GM13977 (cell line): ENCODE measurements around the gene NADSYN1.

Source experiments
- DNase-seq: peaks from one replicate; pipeline ENCODE4 v3.0.0; 2012; ENCODE audit warnings: low spot score
- in situ Hi-C: fragments of 300-500 bp; cut with MboI; formaldehyde crosslinking; loops from one replicate; pipeline ENCODE4 v1.12.0; 2022; ENCODE audit warnings: low sequenced_read_pairs, low pct_unique_long_range_greater_than_20kb, mixed read lengths, inconsistent platforms; ENCODE audit not compliant: unreplicated experiment
- TF ChIP-seq, protein P1 (sequence below): IDR thresholded peaks from 2 replicates; pipeline ENCODE4 v1.5.1; 2012; ENCODE audit warnings: mild to moderate bottlenecking, control low read depth; ENCODE audit not compliant: insufficient read depth; ENCODE audit errors: extremely low read depth, missing control alignments

The NADSYN1 gene

DNA sequence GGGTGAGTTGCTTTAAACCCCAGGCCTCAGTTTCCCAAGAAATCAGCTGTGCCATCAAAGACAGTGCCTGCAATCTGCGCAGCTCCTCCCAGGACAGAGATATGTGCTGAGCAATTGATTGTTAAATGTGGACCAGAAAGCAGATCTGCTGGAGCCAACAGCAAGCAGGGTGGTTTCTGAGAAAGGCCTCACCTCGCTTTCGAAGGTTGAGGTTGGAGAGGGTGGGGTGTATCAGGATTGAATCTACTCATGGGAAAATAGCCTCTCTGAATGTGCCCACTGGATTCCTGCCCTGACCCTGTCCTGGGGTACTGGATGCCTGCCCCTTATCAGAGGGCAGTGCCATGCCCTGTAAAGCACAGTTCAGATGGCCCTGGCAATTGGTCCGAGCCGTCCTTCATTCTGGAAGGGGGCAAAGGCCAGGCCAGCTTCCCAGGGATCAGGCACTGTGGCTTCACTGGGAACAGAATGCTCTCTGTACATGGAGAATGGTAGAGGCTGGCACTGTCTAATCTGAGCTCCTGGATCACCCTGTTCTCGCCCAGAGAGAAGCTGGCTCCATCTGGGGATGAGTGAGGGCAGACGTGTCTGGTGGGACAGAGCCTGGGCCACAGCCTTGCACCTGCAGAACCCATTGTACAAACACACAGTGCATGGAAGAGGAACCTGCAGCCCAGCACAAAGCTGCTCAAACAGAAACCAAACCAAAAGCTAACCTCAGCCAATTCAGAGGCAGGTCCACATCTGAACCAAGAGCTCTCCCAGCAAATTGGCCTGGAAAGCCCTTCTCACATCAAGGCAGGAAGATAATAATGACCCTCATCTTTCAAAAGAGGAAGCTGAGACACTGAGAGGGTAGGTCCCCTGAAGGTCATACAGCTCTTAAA, 20.0 kb upstream of the NADSYN1 start:
- TF ChIP-seq, protein P1, sequence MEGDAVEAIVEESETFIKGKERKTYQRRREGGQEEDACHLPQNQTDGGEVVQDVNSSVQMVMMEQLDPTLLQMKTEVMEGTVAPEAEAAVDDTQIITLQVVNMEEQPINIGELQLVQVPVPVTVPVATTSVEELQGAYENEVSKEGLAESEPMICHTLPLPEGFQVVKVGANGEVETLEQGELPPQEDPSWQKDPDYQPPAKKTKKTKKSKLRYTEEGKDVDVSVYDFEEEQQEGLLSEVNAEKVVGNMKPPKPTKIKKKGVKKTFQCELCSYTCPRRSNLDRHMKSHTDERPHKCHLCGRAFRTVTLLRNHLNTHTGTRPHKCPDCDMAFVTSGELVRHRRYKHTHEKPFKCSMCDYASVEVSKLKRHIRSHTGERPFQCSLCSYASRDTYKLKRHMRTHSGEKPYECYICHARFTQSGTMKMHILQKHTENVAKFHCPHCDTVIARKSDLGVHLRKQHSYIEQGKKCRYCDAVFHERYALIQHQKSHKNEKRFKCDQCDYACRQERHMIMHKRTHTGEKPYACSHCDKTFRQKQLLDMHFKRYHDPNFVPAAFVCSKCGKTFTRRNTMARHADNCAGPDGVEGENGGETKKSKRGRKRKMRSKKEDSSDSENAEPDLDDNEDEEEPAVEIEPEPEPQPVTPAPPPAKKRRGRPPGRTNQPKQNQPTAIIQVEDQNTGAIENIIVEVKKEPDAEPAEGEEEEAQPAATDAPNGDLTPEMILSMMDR: no peak
- DNase-seq: no peak
- in situ Hi-C loops: no loop called here

DNA sequence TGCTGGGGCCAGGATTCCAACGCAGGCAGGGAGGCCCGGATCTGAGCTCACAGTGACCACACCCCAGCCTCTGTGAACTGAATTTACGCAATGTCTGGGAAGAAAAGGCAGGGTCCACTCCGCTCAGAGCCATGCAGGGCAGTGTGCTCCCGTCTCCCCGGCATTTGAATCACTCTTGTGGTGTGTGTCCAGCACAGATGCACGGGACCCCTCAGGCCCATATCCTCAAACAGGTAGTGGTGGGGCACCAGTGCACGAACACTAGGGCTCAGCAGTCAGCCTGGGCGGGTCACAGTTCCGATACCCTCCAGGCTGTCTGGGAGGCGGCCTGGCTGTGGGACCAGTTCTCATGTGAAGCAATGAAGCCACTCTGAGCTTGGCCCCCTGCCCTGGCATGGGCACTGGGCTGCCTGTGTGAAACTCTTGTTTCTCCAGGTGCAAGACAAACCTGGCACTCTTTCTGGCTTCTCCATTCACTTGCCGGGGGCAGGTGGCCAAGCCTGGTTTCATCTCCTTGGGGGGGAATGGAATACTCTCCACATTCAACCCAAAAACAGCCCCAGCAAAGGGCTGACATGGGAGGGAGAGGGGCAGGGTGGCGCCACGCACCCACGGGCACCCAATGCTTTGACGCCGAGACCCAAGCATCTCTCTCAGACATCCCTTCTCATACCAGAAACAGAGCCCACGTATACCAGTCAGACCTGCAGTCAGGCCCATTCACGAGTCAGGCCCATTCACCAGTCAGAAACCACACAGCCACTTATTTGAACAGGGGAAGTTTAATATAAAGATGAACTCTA, 19.2 kb upstream of the NADSYN1 start:
- no peak for DNase-seq
- in situ Hi-C loops: no loop called here
- TF ChIP-seq, protein P1: no peak

DNA sequence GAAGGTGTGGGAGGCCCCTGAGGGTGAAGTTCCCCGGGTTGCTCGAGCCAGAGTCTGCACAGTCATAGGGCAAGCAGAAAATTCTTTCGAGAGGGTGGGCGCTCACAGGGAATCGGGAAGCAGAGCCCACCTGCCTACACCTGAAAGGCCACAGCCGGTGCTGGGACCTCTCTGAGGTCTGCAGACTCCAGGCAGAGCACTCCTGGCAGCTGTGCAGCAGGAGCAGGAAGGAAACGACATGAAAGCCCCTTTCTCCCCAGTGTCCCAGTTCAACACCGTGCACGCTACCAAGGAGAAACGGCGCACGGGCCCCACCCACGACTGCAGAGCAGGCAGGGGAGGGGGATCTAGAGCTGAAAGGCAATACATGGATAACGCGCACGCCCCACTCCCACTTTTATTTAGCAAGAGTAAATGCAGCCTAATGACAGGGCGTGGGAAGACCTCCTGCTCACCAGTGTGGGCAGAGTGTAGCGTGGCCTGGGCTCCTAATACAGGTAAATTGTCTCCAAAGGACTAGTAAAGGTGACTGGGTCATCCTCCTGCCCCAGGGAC, 18.4 kb upstream of the NADSYN1 start:
- no peak for DNase-seq
- TF ChIP-seq, protein P1: no peak
- in situ Hi-C loops: no loop called here

DNA sequence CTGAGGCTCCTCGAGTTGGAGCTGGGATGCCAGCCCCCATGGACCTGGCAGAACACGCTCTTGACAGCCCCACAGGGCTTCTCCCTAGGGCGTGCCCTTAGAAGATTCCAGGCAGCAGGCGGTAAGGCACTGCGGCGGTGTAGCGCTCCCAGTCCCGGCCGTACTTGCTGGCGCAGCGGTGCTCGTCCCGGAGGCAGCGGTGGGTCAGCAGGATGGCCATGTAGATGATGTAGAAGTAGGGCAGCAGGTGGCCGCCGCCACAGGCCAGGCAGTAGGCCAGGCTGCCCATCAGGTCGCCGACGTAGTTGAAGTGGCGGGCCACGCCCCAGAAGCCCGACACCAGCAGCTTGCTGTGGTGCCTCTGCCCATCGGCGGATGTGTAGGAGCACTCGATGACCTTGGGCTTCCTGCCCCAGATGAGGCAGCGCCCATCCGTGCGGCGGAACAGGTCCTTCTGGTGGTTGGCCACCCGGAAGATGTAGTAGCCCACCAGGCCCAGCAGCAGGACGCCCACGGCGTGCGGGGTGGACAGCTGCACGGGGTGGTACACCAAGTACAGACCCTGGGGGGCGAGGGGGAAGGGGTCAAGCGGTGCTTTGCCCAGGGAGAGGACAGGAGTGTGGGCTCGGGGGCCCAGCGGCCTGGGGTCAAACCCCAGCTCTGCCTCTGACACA, 17.6 kb upstream of the NADSYN1 start:
- TF ChIP-seq, protein P1: no peak
- in situ Hi-C loops: no loop called here
- no peak for DNase-seq

DNA sequence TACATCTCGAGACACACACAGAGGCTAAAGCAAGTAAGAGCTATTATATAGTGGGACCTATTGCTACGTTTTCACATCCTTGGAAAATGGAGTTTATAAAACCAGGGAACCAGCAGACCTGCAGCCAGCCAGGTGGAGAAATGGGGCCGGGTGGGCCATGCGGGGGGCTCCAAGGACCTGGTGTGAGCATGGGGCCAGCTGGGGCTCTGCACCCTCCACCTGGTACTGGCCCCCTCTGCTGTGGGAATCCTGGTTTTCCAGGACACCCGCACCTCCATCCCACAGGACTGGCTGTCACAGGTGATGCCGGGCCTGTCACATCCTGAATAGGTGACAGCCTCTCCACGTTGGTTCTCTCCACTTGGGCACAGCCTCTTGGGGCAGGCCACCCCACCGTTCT, 16.1 kb upstream of the NADSYN1 start:
- TF ChIP-seq, protein P1: no peak
- DNase-seq: no peak
- in situ Hi-C loops: no loop called here

DNA sequence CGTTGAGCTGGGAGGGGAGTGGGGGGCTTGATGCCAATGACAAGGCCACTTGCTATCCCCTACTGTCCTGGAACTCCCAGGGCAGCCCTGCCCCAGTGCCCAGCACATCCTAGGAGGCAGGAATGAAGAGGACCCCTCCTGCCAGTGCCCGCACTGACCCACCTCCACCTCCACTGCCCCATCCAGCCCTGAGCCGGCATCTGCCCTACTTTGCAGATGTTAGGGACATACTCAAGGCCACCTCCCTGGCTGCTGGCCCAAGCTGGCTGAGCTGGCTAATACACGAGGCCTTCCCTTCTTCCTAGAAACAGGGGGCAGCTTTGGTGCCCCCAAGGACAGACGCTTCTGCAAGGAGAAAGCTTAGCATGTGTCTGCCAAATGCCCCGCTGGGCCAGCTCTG, 15.6 kb upstream of the NADSYN1 start:
- in situ Hi-C loops: no loop called here
- no peak for DNase-seq
- TF ChIP-seq, protein P1: no peak
